Heart left ventricle (tissue), 16 donors: ENCODE data around the gene OPRL1. TPM values are rescaled to one million over a fixed set of nuclear protein-coding genes. Genes with fewer than 3 reads are reported as not detected.
A peak's percentile ranks its signal among the peaks of the same experiment; 100 is the strongest.

Experiments used
- ATAC-seq, 4 donors: fragments of 200-7000 bp; cut with Tn5 transposase; one replicate each; pipeline ENCODE4 v1.9.1; 2020 to 2022; ENCODE audit warnings: moderate library complexity in 4 of 4, mild to moderate bottlenecking in 3 of 4, moderate number of reproducible peaks in 1 of 4
- DNase-seq, 5 donors: peaks; one replicate each; pipeline ENCODE4 v3.0.0-alpha.2; 2020
- H3K27ac ChIP-seq, 12 donors: fragments of 200-600 bp; sonication (generic) in 4 of 12; one replicate each; pipeline versions ENCODE4 v1.5.0 to v1.8.0; 2016 to 2022; ENCODE audit warnings: mild to moderate bottlenecking in 2 of 12
- H3K27me3 ChIP-seq, 9 donors: fragments of 200-600 bp; sonication (generic) in 2 of 9; one replicate each; pipeline versions ENCODE4 v1.5.1 to v1.8.0; 2016 to 2022; ENCODE audit warnings: mild to moderate bottlenecking in 3 of 9
- H3K36me3 ChIP-seq, 9 donors: fragments of 200-600 bp; sonication (generic) in 2 of 9; one replicate each; pipeline versions ENCODE4 v1.5.0 to v1.8.0; 2018 to 2022; ENCODE audit warnings: mild to moderate bottlenecking in 2 of 9
- H3K4me1 ChIP-seq, 12 donors: fragments of 200-600 bp; sonication (generic) in 4 of 12; one replicate each; pipeline versions ENCODE4 v1.5.0 to v1.8.0; 2016 to 2022; ENCODE audit warnings: mild to moderate bottlenecking in 3 of 12
- H3K4me3 ChIP-seq, 12 donors: fragments of 200-600 bp; sonication (generic) in 4 of 12; one replicate each; pipeline versions ENCODE4 v1.5.0 to v1.8.0; 2017 to 2022; ENCODE audit warnings: mild to moderate bottlenecking in 9 of 12, moderate library complexity in 4 of 12
- H3K9me3 ChIP-seq, 12 donors: fragments of 200-600 bp; sonication (generic) in 4 of 12; one replicate each; pipeline versions ENCODE4 v1.5.0 to v1.8.0; 2016 to 2022; ENCODE audit warnings: mild to moderate bottlenecking in 1 of 12
- CTCF ChIP-seq, 12 donors: fragments of 200-600 bp; sonication (generic) in 4 of 12; IDR thresholded peaks; one replicate each; pipeline versions ENCODE4 v1.5.0 to v1.8.0; 2018 to 2022; ENCODE audit warnings: antibody characterized with exemption in 12 of 12, mild to moderate bottlenecking in 5 of 12
- POLR2A ChIP-seq, 2 donors: fragments of 450-650 bp; IDR thresholded peaks; one replicate each; pipeline ENCODE4 v1.6.1; 2017; ENCODE audit warnings: antibody characterized with exemption in 2 of 2, mild to moderate bottlenecking in 2 of 2, moderate library complexity in 2 of 2
- WGBS, 4 donors: extraction: QIAGEN DNeasy Blood & Tissue Kit in 2 of 4; methylation state at CpG; one replicate each; pipeline versions ENCODE4 v1.1.5 to v1.1.7; 2013 to 2018; 5-methylcytosine and 5-hydroxymethylcytosine counted together
- intact Hi-C, 10 donors: fragments of 100-400 bp; cut with DNase I; formaldehyde crosslinking; loops; one replicate each; pipeline versions ENCODE4 v1.11.1 to v1.14.2; 2022
- polyA plus RNA-seq, 2 donors: library from polyadenylated mRNA; stranded (reverse); fragments of 200-250 nt; gene quantifications; one replicate each; pipeline ENCODE4 v1.2.3, GENCODE V29; 2013
- total RNA-seq, 9 donors: library from RNA; depleted of rRNA in 2 of 9; stranded (reverse); fragments of >200 nt in 2 of 9; fragmentation: NEBNext Ultra II Directional in 3 of 9; extraction: Animal tissue kit (Norgen Biotek cat#: 25700) in 3 of 9; gene quantifications; one replicate each; pipeline versions ENCODE4 v1.1.0 to v1.2.4, GENCODE V29; 2016 to 2023
- donor health status: ischemic (EF 13 %, LVEDD 7.1; RV severe dilation, severe dysfunction).
- donor health status: healthy with polysubstance abuse.
- donor health status: DM: no; HTN: yes; CAD: no.
- donor health status: DM: no; HTN: no; CAD: no.
- donor health status: ischemic (EF 25% LVEDD 6.9; RV normal size, moderate dysfunction).
- donor health status: ischemic (EF 25% LVEDD 5.7; RV mildly dilated, moderate dysfunction).
- donor health status: healthy.
- donor health status: DM: yes; HTN: yes; CAD: no.
- donor health status: ischemic (EF 35%, LVEDD 5.7; RV mildly dilated, moderate dysfunction).
- donor health status: nonischemic (EF 11% LVEDD 7.7; RV severe dilation, severe dysfunction).
- donor health status: DM: yes; HTN: yes; CAD: no.
- donor health status: PGD.
- donor health status: ischemic (EF 29% LVEDD 5.4; RV normal size, mild dysfunction).
- donor health status: nonischemic (EF 23%, LVEDD 6.1; RV moderate dilation, normal function).

The OPRL1 gene
- total and polyA plus RNA-seq, 11 donors = 0.18 to 1.9 (median 0.54) TPM

- Histone ChIP-seq H3K36me3 (peaks cover 0 to 23% (median 8%) of the 10 kb centered on the region in 9 donors), H3K27me3 (peaks cover 0 to 69% (median 37%) of the 10 kb centered on the region in 9 donors), H3K4me3 (peak overlapping the region in 9 of 12 donors; percentile 54 to 91 (median 65)), H3K9me3 (no peaks in the 10 kb centered on the region), H3K4me1 (peaks cover 0 to 45% (median 21%) of the 10 kb centered on the region in 12 donors), H3K27ac (peak overlapping the region; percentile 37 to 90 (median 78))
- ATAC-seq = peak in 3 of 4 donors; percentile 11 to 38 (median 23)
- 40 to 75% (median 48%) methylated on average over 8 to 11 of the region's 11 CpGs for WGBS, 4 donors
- DNase-seq = peak in 3 of 5 donors; percentile 59 to 72 (median 67)
- intact Hi-C loops = no loop called here
- TF ChIP-seq POLR2A (IDR thresholded peaks at IDR 0.05) = peak in 1 of 2 donors; percentile 9
- TF ChIP-seq CTCF (IDR thresholded peaks at IDR 0.05) = no peak
Measured at GRCh38 chr20:64045346-64046011, 34.4 kb upstream of the OPRL1 start.

- intact Hi-C loops = no loop called here
- Histone ChIP-seq H3K4me3 (peak overlapping the region; percentile 39 to 91 (median 63)), H3K27me3 (peaks cover 0 to 64% (median 25%) of the 10 kb centered on the region in 9 donors), H3K36me3 (peaks cover 0 to 23% (median 8%) of the 10 kb centered on the region in 9 donors), H3K9me3 (no peaks in the 10 kb centered on the region), H3K4me1 (peaks cover 0 to 32% (median 7%) of the 10 kb centered on the region in 12 donors), H3K27ac (peak overlapping the region in 11 of 12 donors; percentile 29 to 90 (median 83))
- ATAC-seq = no peak
- TF ChIP-seq CTCF (IDR thresholded peaks at IDR 0.05) (no peak), POLR2A (IDR thresholded peaks at IDR 0.05) (no peak)
- 58 to 72% (median 65%) methylated on average over 8 of the region's 8 CpGs for WGBS, 4 donors
- DNase-seq = no peak
Measured at GRCh38 chr20:64047046-64047389, 32.9 kb upstream of the OPRL1 start.

GRCh38 chr20:64047968-64048401 is 31.9 kb upstream of the OPRL1 start:
- DNase-seq = no peak
- Histone ChIP-seq H3K4me1 (peaks cover 0 to 37% (median 12%) of the 10 kb centered on the region in 12 donors), H3K4me3 (peak overlapping the region; percentile 39 to 91 (median 63)), H3K27ac (peak overlapping the region; percentile 57 to 90 (median 82)), H3K36me3 (peaks cover 0 to 23% (median 8%) of the 10 kb centered on the region in 9 donors), H3K27me3 (peaks cover 0 to 58% (median 20%) of the 10 kb centered on the region in 9 donors), H3K9me3 (no peaks in the 10 kb centered on the region)
- TF ChIP-seq CTCF (IDR thresholded peaks at IDR 0.05) = no peak
- no peak for TF ChIP-seq POLR2A (IDR thresholded peaks at IDR 0.05)
- ATAC-seq = no peak
- intact Hi-C loops = no loop called here
- WGBS, 4 donors = 10 to 30% (median 11%) methylated on average over 20 to 49 of the region's 49 CpGs

DNA sequence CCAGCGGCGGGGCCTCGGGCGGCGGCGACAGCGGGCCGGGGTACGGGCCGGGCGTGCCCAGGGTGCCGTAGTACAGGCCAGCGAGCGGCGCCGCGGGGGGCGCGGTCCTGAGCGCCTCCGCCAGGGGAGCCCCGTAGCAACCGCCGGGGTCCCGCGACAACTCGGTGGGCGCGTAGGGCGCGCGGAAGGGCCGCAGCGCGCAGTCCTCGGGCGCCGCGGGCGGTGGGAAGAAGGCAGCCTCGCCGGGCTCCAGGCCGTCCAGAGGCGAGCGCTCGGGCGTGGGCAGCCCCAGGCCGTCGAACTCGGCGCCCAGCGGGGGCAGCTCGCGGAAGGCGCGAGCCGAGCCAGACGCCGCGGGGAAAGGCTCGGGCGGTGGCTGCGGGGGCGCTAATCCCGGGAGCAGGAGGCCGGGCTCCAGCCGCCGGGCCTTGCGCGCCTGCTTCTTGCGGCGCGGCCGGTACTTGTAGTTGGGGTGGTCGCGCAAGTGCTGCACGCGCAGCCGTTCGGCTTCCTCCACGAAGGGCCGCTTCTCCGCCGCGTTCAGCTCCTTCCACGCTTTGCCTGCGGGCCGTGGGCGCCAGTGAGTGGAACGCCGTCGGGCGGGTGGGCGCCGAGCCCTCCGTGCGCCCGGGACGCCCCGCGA is 31.4 kb upstream of the OPRL1 start:
- TF ChIP-seq CTCF (IDR thresholded peaks at IDR 0.05) (no peak), POLR2A (IDR thresholded peaks at IDR 0.05) (no peak)
- Histone ChIP-seq H3K36me3 (peaks cover 0 to 23% (median 8%) of the 10 kb centered on the region in 9 donors), H3K4me3 (peak overlapping the region; percentile 39 to 91 (median 63)), H3K27me3 (peaks cover 0 to 59% (median 16%) of the 10 kb centered on the region in 9 donors), H3K9me3 (no peaks in the 10 kb centered on the region), H3K27ac (peak overlapping the region; percentile 57 to 90 (median 82)), H3K4me1 (peaks cover 0 to 42% (median 16%) of the 10 kb centered on the region in 12 donors)
- no peak for ATAC-seq
- intact Hi-C loops = no loop called here
- 0 to 4% (median 3%) methylated on average over 28 to 101 of the region's 101 CpGs for WGBS, 4 donors
- no peak for DNase-seq
